H1 (cell line): ENCODE data around the gene IL1RL1. TPM values are rescaled to one million over a fixed set of nuclear protein-coding genes. Genes with fewer than 3 reads are reported as not detected.

Source experiments
- E2F6 ChIP-seq: IDR thresholded peaks from 2 replicates; pipeline ENCODE4 v1.6.1; 2012; ENCODE audit warnings: inconsistent platforms
- SP1 ChIP-seq: IDR thresholded peaks from 2 replicates; pipeline ENCODE4 v1.6.1; 2011; ENCODE audit warnings: low read depth, low read length
- polyA plus RNA-seq, 7 experiments: library from polyadenylated mRNA; depleted of rRNA in 3 of 7; stranded (reverse) in 5 of 7; unstranded in 2 of 7; fragments of >200 nt in 5 of 7; fragments of 200-250 nt in 2 of 7; gene quantifications; 1 replicate in 5 of 7; 2 replicates in 1 of 7; 4 replicates in 1 of 7; pipeline versions ENCODE4 v1.2.1 to v1.2.3, GENCODE V29; 2011 to 2013; ENCODE audit warnings: missing spikeins in 2 of 7, mixed read lengths in 2 of 7
- total RNA-seq: library from RNA; stranded (reverse); fragmentation: NEBNext Ultra II Directional; extraction: Animal tissue kit (Norgen Biotek cat#: 25700); gene quantifications from 2 replicates; pipeline ENCODE4 v1.2.1, GENCODE V29; 2021

Gene IL1RL1
- total and polyA plus RNA-seq, 2 of the 8 experiments (the other 6 are each of a cell fraction or from before 2014, with no cell fraction given): not detected

GRCh38 chr2:102301867-102302362, 9.4 kb upstream of the IL1RL1 start (continued):
- no peak for TF ChIP-seq SP1
- no peak for TF ChIP-seq E2F6
- TF ChIP-seq, all 59 proteins: peak for 3
